H1 (cell line): ENCODE data around the gene KCNMB1.

Experiments used
- EGR1 ChIP-seq: IDR thresholded peaks from 2 replicates; pipeline ENCODE4 v1.6.1; 2011; ENCODE audit warnings: low read depth, low read length, borderline replicate concordance
- EZH2 ChIP-seq: fragments of 200-600 bp; sonication (generic); IDR thresholded peaks from 2 replicates; pipeline ENCODE4 v1.7.1; 2012; ENCODE audit warnings: low read depth, mild to moderate bottlenecking, moderate library complexity, low read length, inconsistent platforms; ENCODE audit not compliant: severe bottlenecking
- MAX ChIP-seq: IDR thresholded peaks from 2 replicates; pipeline ENCODE4 v1.6.1; 2012; ENCODE audit warnings: inconsistent platforms
- POLR2A ChIP-seq, 2 experiments: IDR thresholded peaks; 1 replicate in 1 of 2; 2 replicates in 1 of 2; pipeline ENCODE4 v1.6.1; 2011; ENCODE audit warnings: low read depth in 2 of 2, low read length in 2 of 2, mild to moderate bottlenecking in 2 of 2; ENCODE audit errors: control extremely low read depth in 1 of 2
- RAD21 ChIP-seq, 2 experiments: IDR thresholded peaks in 1 of 2; conservative IDR thresholded peaks in 1 of 2; 2 replicates each; pipeline ENCODE4 v1.6.1; 2011; ENCODE audit warnings: low read depth in 2 of 2, low read length in 2 of 2, improper control_type of control experiment in 1 of 2, inconsistent platforms in 1 of 2, mild to moderate bottlenecking in 1 of 2, moderate library complexity in 1 of 2
- TEAD4 ChIP-seq: IDR thresholded peaks from 2 replicates; pipeline ENCODE4 v1.6.1; 2012; ENCODE audit warnings: low read depth, low read length, inconsistent platforms, mixed read lengths
- TF ChIP-seq, protein P1 (sequence below), 3 experiments: IDR thresholded peaks; 1 replicate in 2 of 3; 2 replicates in 1 of 3; pipeline versions ENCODE4 v1.5.1 to v1.6.1; 2011; ENCODE audit warnings: low read length in 3 of 3, mild to moderate bottlenecking in 3 of 3, inconsistent platforms in 2 of 3, low read depth in 1 of 3, moderate library complexity in 1 of 3; ENCODE audit not compliant: insufficient read depth in 1 of 3; ENCODE audit errors: control extremely low read depth in 1 of 3

- TF ChIP-seq, protein P1, sequence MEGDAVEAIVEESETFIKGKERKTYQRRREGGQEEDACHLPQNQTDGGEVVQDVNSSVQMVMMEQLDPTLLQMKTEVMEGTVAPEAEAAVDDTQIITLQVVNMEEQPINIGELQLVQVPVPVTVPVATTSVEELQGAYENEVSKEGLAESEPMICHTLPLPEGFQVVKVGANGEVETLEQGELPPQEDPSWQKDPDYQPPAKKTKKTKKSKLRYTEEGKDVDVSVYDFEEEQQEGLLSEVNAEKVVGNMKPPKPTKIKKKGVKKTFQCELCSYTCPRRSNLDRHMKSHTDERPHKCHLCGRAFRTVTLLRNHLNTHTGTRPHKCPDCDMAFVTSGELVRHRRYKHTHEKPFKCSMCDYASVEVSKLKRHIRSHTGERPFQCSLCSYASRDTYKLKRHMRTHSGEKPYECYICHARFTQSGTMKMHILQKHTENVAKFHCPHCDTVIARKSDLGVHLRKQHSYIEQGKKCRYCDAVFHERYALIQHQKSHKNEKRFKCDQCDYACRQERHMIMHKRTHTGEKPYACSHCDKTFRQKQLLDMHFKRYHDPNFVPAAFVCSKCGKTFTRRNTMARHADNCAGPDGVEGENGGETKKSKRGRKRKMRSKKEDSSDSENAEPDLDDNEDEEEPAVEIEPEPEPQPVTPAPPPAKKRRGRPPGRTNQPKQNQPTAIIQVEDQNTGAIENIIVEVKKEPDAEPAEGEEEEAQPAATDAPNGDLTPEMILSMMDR (IDR thresholded peaks at IDR 0.05; ENCODE audit: control extremely low read depth in 1 of 3, insufficient read depth in 1 of 3, low read depth in 1 of 3, low read length in 3 of 3) = no peak
- TF ChIP-seq RAD21 (IDR thresholded peaks at IDR 0.05 in 1 of 2, conservative IDR thresholded peaks at IDR 0.05 in 1 of 2; ENCODE audit: low read depth in 2 of 2, low read length in 2 of 2) (no peak), POLR2A (IDR thresholded peaks at IDR 0.05; ENCODE audit: control extremely low read depth in 1 of 2, low read depth in 2 of 2, low read length in 2 of 2) (no peak), EZH2 (no peak), TEAD4 (no peak), MAX (no peak), EGR1 (no peak)
Measured at GRCh38 chr5:170341545-170341944, 47.6 kb downstream of the KCNMB1 start.
